HG03280 (cell line): ENCODE results near the gene ZBTB40.

ENCODE experiments used
- ATAC-seq: cut with Tn5 transposase; IDR thresholded peaks from one replicate; pipeline ENCODE4 v1.9.1; 2021; ENCODE audit warnings: mild to moderate bottlenecking, moderate library complexity; ENCODE audit not compliant: unreplicated experiment

ZBTB40 gene

GRCh38 chr1:22470227-22470626 lies 18.6 kb downstream of the ZBTB40 start:
- no peak for ATAC-seq

- no peak for ATAC-seq
These were observed 19.4 kb downstream of the ZBTB40 start for GRCh38 chr1:22471078-22471477.

DNA sequence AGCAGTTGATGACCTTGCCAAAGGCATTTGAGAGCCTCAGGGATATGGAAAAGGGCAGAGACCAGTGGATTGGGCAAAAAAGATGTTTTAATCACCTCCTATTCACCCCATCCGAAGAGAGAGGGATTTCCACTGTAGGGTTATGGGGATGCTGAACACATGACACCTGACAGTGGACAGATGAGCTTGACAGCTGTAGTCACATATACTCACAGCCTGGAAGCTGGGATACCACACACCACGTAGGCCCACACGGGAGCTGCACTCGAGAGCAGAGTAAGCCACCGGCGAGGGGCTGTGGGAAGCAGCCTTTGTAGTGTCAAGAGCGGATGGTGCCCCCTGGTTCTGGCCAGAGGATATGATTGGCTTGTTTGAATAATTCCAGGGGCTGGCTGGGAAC lies 20.0 kb downstream of the ZBTB40 start:
- ATAC-seq: no peak

- ATAC-seq: no peak
These were observed 20.9 kb downstream of the ZBTB40 start for GRCh38 chr1:22472596-22472995.

DNA sequence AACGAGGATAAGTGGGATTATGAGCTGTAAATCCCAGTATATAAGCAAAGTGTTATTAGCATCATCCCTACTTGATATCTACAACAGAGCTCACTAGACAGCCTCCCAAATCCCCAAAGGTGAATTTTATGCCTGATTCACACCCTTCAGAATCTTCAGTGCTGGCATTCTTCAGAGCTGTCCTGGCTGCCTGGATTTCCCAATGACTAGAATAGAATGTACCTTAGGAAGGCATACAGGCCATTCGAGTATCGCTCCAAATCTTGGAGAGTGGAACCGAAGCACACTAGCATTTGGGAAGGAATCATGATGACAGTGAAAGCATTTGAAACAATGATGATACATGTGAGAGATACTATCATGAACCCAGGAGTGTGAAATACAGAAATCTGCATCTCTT lies 22.3 kb downstream of the ZBTB40 start:
- no peak for ATAC-seq

DNA sequence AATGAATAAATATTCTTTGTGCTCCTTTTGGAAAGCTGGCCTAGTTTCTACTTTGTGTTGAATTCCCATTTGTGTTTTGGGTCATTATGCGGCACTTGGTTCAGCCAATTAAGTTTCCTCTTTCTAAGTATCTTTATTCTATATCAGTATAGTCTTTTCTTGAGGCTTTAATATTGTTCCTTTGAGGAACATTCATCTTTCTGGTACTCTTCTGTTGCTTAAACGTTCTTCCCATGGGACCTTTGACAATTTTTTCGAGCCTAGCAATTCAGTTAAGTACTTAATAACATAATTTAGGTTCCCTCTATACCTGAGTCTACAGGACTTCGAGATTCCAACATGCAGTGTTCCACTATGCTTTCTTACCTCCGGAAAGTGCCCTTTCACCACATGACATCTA lies 24.9 kb downstream of the ZBTB40 start:
- ATAC-seq: no peak

DNA sequence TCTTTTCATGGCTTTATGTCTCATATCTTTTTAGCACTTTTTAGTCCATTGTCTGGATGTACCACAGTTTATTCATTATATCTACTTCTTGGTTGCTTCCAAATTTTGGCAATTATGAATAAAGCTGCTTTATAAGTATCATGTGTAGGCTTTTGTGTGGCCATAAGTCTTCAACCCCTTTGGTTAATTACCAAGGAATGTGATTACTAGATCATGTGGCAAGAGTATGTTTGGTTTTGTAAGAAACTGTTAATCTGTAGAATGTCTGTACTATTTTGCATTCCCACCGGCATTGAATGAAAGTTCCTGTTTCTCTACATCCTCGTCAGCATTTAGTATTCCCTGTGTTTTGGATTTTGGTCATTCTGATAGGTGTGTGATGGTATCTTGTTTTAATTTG lies 31.5 kb downstream of the ZBTB40 start:
- no peak for ATAC-seq

DNA sequence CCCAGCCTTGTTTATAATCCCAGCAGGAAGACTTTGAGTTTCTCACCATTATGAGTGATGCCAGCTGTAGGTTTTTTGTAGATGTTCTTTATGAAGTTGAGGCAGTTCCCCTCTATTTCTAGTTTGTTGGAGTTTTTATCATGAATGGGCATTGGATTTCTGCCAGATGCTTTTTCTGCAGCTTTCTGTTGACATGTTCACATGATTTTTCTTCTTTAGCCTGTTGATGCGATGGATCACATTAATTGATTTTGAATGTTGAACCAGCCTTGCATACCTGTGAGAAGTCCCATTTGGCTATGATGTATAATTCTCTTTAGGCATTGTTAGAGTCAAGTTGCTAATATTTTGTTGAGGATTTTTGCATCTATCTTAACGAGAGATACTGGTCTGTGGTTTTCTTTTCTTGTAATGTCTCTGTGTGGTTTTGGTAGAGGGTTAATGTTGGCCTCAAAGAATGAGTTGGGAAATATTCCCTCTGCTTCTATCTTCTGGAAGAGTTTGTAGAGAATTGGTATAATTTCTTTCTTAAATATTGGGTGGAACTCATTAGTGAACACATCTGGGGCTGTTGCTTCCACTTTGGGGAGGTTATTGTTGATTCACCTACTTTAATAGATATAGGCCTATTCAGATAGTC lies 33.2 kb downstream of the ZBTB40 start:
- ATAC-seq: no peak

- ATAC-seq: no peak
These were observed 33.8 kb downstream of the ZBTB40 start for GRCh38 chr1:22485431-22485830.

DNA sequence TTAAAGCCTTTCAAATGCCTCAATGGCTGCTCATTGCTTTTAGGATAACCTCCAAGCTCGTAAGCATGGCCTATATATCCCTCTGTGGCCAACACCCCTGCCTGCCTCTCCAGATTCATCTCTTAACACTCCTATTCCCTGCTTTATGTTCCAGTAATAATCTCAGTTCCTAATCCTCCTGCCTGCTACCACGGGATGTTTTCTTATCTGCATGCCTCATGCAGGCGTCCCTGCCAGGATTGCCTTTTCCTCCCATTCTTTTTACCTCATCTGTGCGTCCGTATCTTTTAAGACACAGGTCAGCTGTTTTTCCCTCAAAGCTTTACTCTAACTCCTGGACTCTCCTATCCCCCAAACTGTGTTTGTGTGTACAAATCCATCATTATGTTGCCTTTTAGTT lies 36.1 kb downstream of the ZBTB40 start:
- no peak for ATAC-seq

- ATAC-seq: no peak
These were observed 36.7 kb downstream of the ZBTB40 start for GRCh38 chr1:22488319-22488718.

GRCh38 chr1:22489278-22489677 lies 37.6 kb downstream of the ZBTB40 start:
- no peak for ATAC-seq

- no peak for ATAC-seq
These were observed 38.2 kb downstream of the ZBTB40 start for GRCh38 chr1:22489823-22490222.

DNA sequence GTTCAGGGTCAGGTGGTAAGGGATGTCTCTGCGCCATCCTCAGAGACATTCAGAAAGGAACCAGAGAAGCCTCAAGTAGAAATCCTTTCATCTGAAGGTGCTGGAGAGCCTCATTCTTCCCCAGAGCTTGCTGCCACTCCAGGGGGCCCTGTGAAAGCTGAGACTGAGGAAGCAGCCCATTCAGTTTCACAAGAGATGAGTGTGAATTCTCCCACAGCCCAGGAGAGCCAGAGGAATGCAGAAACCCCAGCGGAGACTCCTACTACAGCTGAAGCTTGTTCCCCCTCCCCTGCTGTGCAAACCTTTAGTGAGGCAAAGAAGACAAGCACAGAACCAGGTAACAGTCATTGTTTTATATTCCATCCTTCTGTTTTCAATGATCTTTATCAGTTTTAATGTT lies 38.7 kb downstream of the ZBTB40 start:
- ATAC-seq: no peak

GRCh38 chr1:22491995-22492715 lies 40.5 kb downstream of the ZBTB40 start:
- ATAC-seq: no peak

DNA sequence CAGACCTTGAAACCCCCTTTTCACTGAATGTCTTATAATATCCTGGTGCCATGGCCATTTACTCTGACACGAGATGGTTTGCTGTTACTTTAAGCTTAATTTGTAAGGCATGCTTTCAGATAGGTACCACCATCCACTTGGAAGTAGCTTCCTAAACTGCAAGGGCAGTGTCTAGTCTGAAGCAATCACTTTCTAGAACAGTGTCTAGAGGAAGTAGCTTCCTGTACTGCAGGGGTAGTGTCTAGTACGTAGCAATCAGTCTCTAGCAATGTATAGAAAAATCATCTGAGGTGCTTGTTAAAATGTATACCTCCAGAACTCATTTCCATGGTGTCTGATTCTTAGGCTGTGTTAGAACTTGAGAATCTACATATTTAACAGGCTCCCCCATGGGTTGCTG lies 42.5 kb downstream of the ZBTB40 start:
- no peak for ATAC-seq

DNA sequence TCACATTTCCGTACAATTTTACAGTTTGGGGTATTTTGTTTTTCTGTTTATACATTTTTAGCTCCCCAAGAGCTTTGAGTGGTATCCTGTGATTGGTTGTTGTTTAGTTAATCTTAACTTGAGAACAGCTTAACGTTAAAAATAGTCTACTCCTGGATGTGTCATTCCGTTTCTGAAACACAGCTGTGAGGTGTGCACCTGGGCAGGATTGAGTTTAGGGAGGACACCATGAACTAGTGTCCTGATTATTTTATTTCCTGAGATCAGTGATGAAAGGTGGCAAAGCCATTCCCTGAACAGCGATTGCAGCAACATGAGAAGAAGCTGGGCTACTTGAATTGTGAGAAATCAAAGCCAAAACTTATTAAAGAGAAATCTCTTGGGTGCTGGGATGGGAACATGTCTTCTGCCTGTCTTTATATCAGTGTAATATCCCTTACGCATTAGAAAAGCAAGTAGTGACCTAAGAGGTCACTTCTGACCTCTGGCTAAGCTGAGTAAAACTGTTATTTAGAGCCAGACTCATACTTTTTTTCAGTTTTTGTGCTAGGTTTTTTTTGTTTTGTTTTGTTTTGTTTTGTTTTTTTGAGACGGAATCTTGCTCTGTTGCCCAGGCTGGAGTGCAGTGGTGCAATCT lies 43.4 kb downstream of the ZBTB40 start:
- no peak for ATAC-seq

DNA sequence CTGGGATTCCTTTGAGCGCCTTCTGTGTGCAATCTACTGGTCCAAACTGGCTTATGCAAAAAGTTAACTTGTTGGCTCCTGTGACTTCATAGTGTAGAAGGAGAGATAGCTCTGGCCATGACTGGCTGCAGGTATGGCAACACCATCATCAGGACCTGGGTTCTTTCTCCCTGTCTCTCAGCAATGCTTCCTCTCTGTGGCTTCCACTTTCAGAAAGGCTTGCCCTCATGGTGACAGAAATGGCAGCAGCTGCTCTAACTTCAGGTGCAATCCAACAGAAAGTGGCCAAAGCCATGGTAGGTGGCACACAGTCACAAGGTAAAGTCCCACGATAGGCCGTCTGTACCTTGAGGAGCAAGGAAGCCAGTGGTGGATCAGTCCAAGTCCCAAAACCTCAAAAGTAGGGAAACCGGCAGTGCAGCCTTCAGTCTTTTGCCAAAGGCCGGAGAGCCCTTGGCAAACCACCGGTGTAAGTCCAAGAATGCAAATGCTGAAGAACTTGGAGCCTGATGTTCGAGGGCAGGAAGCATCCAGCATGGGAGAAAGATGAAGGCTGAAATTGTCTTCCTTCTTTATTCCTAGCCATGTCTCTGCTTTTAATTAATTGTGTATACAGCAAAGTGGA lies 45.0 kb downstream of the ZBTB40 start:
- no peak for ATAC-seq

GRCh38 chr1:22498463-22498862 lies 46.8 kb downstream of the ZBTB40 start:
- ATAC-seq: no peak

- ATAC-seq: no peak
These were observed 48.4 kb downstream of the ZBTB40 start for GRCh38 chr1:22500058-22500457.

- ATAC-seq: no peak
These were observed 48.8 kb downstream of the ZBTB40 start for GRCh38 chr1:22500471-22500870.

DNA sequence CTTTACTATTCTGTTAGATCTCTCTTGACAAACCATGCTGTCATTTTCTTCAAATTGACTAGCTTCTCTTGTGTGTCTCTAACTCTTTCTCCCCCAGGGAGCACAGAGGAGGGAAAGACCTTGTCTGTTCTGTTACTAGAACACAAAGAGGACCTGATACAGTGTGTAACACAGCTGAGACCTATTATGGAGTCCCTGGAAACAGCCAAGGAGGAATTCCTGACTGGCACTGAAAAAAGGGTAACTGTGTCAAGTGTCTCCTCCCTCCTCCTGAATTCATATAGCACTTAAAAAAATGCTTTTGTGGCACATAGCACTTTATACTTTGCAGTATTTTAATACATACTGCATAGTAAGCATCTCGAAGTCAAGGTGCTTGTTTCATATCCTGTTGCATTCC lies 50.6 kb downstream of the ZBTB40 start:
- ATAC-seq: no peak
